ENCODE data around the gene TMEM9. TPM values are rescaled to one million over a fixed set of nuclear protein-coding genes. Genes with fewer than 3 reads are reported as not detected.

The TMEM9 gene
- polyA plus RNA-seq, 1 experiment: 171 TPM

GRCh38 chr1:201108614-201109013, 45.7 kb downstream of the TMEM9 start:
- DNase-seq (ENCODE audit: low read depth): no peak
- H3K36me3 ChIP-seq (ENCODE audit: control insufficient read depth, insufficient read depth, low read length): no peaks in the 10 kb centered on the region
- peaks cover 4% of the 10 kb centered on the region; the same call in 1 of the 2 replicates for H3K27me3 ChIP-seq (ENCODE audit: control insufficient read depth, insufficient read depth, low read length)
- POLR2A ChIA-PET: no interaction called here
- CTCF ChIA-PET: interaction anchor here (1.7 to 1.9 kb wide), 2 partner anchors 11 to 22 kb away, joined by 8 read pairs; no protein-coding TSS in a partner anchor
- no peak overlapping the region for H3K4me3 ChIP-seq (ENCODE audit: low read depth, low read length)
- no peak for TF ChIP-seq CTCF (IDR thresholded peaks at IDR 0.05; ENCODE audit: insufficient read depth, low read depth, low read length)

- peaks cover 3% of the 10 kb centered on the region; the same call in 1 of the 2 replicates for H3K27me3 ChIP-seq (ENCODE audit: control insufficient read depth, insufficient read depth, low read length)
- POLR2A ChIA-PET: no interaction called here
- CTCF ChIA-PET: no interaction called here
- no peak overlapping the region for H3K4me3 ChIP-seq (ENCODE audit: low read depth, low read length)
- no peak for DNase-seq (ENCODE audit: low read depth)
- H3K36me3 ChIP-seq (ENCODE audit: control insufficient read depth, insufficient read depth, low read length): no peaks in the 10 kb centered on the region
- TF ChIP-seq CTCF (IDR thresholded peaks at IDR 0.05; ENCODE audit: insufficient read depth, low read depth, low read length): no peak
Observed at GRCh38 chr1:201105688-201106087, 48.6 kb downstream of the TMEM9 start.

- CTCF ChIA-PET: no interaction called here
- no peaks in the 10 kb centered on the region for H3K36me3 ChIP-seq (ENCODE audit: control insufficient read depth, insufficient read depth, low read length)
- peaks cover 11% of the 10 kb centered on the region for H3K27me3 ChIP-seq (ENCODE audit: control insufficient read depth, insufficient read depth, low read length)
- no peak for TF ChIP-seq CTCF (IDR thresholded peaks at IDR 0.05; ENCODE audit: insufficient read depth, low read depth, low read length)
- POLR2A ChIA-PET: no interaction called here
- no peak overlapping the region for H3K4me3 ChIP-seq (ENCODE audit: low read depth, low read length)
- DNase-seq (ENCODE audit: low read depth): no peak
Observed at GRCh38 chr1:201104141-201104540, 50.1 kb downstream of the TMEM9 start.

GRCh38 chr1:201103666-201104065, 50.6 kb downstream of the TMEM9 start:
- no peak for TF ChIP-seq CTCF (IDR thresholded peaks at IDR 0.05; ENCODE audit: insufficient read depth, low read depth, low read length)
- DNase-seq (ENCODE audit: low read depth): no peak
- ChIA-PET POLR2A (no interaction called here), CTCF (no interaction called here)
- Histone ChIP-seq H3K36me3 (ENCODE audit: control insufficient read depth, insufficient read depth, low read length) (no peaks in the 10 kb centered on the region), H3K27me3 (ENCODE audit: control insufficient read depth, insufficient read depth, low read length) (peaks cover 11% of the 10 kb centered on the region), H3K4me3 (ENCODE audit: low read depth, low read length) (no peak overlapping the region)

GRCh38 chr1:201100169-201100930, 53.9 kb downstream of the TMEM9 start:
- CTCF ChIA-PET: interaction anchor here (0.6 to 5.7 kb wide), 4 partner anchors 14 to 1517 kb away, joined by 3 to 34 read pairs (median 4); no protein-coding TSS in a partner anchor
- H3K4me3 ChIP-seq (ENCODE audit: low read depth, low read length): no peak overlapping the region
- DNase-seq (ENCODE audit: low read depth): no peak
- POLR2A ChIA-PET: no interaction called here
- TF ChIP-seq CTCF (IDR thresholded peaks at IDR 0.05; ENCODE audit: insufficient read depth, low read depth, low read length): no peak
- peaks cover 18% of the 10 kb centered on the region for H3K27me3 ChIP-seq (ENCODE audit: control insufficient read depth, insufficient read depth, low read length)
- no peaks in the 10 kb centered on the region for H3K36me3 ChIP-seq (ENCODE audit: control insufficient read depth, insufficient read depth, low read length)
